Measurements from ENCODE around the gene SUGT1.

Gene SUGT1

GRCh38 chr13:52723181-52723580, 70.5 kb downstream of the SUGT1 start:
- no peaks in the 10 kb centered on the region for H3F3A ChIP-seq (ENCODE audit: low read depth)
- no peak overlapping the region for H2AFZ ChIP-seq (ENCODE audit: low read length)
- no peaks in the 10 kb centered on the region for H3K9me2 ChIP-seq (replicated peaks; ENCODE audit: low read depth, low read length)
- no peaks in the 10 kb centered on the region for H3K4me1 ChIP-seq (ENCODE audit: insufficient read depth, low read length, poor library complexity, severe bottlenecking)
- no peak overlapping the region for H3K4me3 ChIP-seq (ENCODE audit: low read length, poor library complexity, severe bottlenecking)
- TF ChIP-seq EZH2phosphoT487 (IDR thresholded peaks at IDR 0.05; ENCODE audit: borderline replicate concordance) (no peak), CTCF (conservative IDR thresholded peaks at IDR 0.05; ENCODE audit: low read length) (no peak)
- H3K36me3 ChIP-seq (ENCODE audit: insufficient read depth, low read length): no peaks in the 10 kb centered on the region
- no peak overlapping the region for H3K4me2 ChIP-seq (ENCODE audit: low read depth, low read length, poor library complexity, severe bottlenecking)
- no peak overlapping the region for H3K9ac ChIP-seq (ENCODE audit: low read depth, low read length, poor library complexity, severe bottlenecking)
- H3K27me3 ChIP-seq (ENCODE audit: insufficient read depth, low read length, poor library complexity, severe bottlenecking): no peaks in the 10 kb centered on the region
- H4K20me1 ChIP-seq (ENCODE audit: insufficient read depth, low read length, poor library complexity, severe bottlenecking): no peaks in the 10 kb centered on the region
- no peaks in the 10 kb centered on the region for H3K9me3 ChIP-seq (ENCODE audit: insufficient read depth, low read depth, low read length)
- no peaks in the 10 kb centered on the region for H3K79me2 ChIP-seq (ENCODE audit: insufficient read depth, low read length)

GRCh38 chr13:52725302-52725701, 72.7 kb downstream of the SUGT1 start:
- Histone ChIP-seq H3K79me2 (ENCODE audit: insufficient read depth, low read length) (no peaks in the 10 kb centered on the region), H3K9me2 (replicated peaks; ENCODE audit: low read depth, low read length) (no peaks in the 10 kb centered on the region), H3K36me3 (ENCODE audit: insufficient read depth, low read length) (no peaks in the 10 kb centered on the region), H3K4me2 (ENCODE audit: low read depth, low read length, poor library complexity, severe bottlenecking) (no peak overlapping the region), H2AFZ (ENCODE audit: low read length) (no peak overlapping the region), H3K9ac (ENCODE audit: low read depth, low read length, poor library complexity, severe bottlenecking) (no peak overlapping the region), H3K4me3 (ENCODE audit: low read length, poor library complexity, severe bottlenecking) (no peak overlapping the region), H4K20me1 (ENCODE audit: insufficient read depth, low read length, poor library complexity, severe bottlenecking) (no peaks in the 10 kb centered on the region), H3K9me3 (ENCODE audit: insufficient read depth, low read depth, low read length) (no peaks in the 10 kb centered on the region), H3K27me3 (ENCODE audit: insufficient read depth, low read length, poor library complexity, severe bottlenecking) (no peaks in the 10 kb centered on the region), H3K4me1 (ENCODE audit: insufficient read depth, low read length, poor library complexity, severe bottlenecking) (no peaks in the 10 kb centered on the region), H3F3A (ENCODE audit: low read depth) (no peaks in the 10 kb centered on the region)
- TF ChIP-seq EZH2phosphoT487 (IDR thresholded peaks at IDR 0.05; ENCODE audit: borderline replicate concordance) (no peak), CTCF (conservative IDR thresholded peaks at IDR 0.05; ENCODE audit: low read length) (no peak)

- TF ChIP-seq CTCF (conservative IDR thresholded peaks at IDR 0.05; ENCODE audit: low read length) (no peak), EZH2phosphoT487 (IDR thresholded peaks at IDR 0.05; ENCODE audit: borderline replicate concordance) (no peak)
- Histone ChIP-seq H3K4me1 (ENCODE audit: insufficient read depth, low read length, poor library complexity, severe bottlenecking) (no peaks in the 10 kb centered on the region), H4K20me1 (ENCODE audit: insufficient read depth, low read length, poor library complexity, severe bottlenecking) (no peaks in the 10 kb centered on the region), H3K27me3 (ENCODE audit: insufficient read depth, low read length, poor library complexity, severe bottlenecking) (no peaks in the 10 kb centered on the region), H3K9ac (ENCODE audit: low read depth, low read length, poor library complexity, severe bottlenecking) (no peak overlapping the region), H2AFZ (ENCODE audit: low read length) (no peak overlapping the region), H3K4me2 (ENCODE audit: low read depth, low read length, poor library complexity, severe bottlenecking) (no peak overlapping the region), H3K4me3 (ENCODE audit: low read length, poor library complexity, severe bottlenecking) (no peak overlapping the region), H3K9me2 (replicated peaks; ENCODE audit: low read depth, low read length) (no peaks in the 10 kb centered on the region), H3K36me3 (ENCODE audit: insufficient read depth, low read length) (no peaks in the 10 kb centered on the region), H3K9me3 (ENCODE audit: insufficient read depth, low read depth, low read length) (no peaks in the 10 kb centered on the region), H3F3A (ENCODE audit: low read depth) (no peaks in the 10 kb centered on the region), H3K79me2 (ENCODE audit: insufficient read depth, low read length) (no peaks in the 10 kb centered on the region)
These were observed 73.6 kb downstream of the SUGT1 start for GRCh38 chr13:52726258-52726657.

Measured in Loucy (cell line).